ENCODE data around the gene HIVEP3. TPM values are rescaled to one million over a fixed set of nuclear protein-coding genes. Genes with fewer than 3 reads are reported as not detected.

The HIVEP3 gene
- total RNA-seq, 1 experiment from 2014 or later = 0.55 TPM

DNA sequence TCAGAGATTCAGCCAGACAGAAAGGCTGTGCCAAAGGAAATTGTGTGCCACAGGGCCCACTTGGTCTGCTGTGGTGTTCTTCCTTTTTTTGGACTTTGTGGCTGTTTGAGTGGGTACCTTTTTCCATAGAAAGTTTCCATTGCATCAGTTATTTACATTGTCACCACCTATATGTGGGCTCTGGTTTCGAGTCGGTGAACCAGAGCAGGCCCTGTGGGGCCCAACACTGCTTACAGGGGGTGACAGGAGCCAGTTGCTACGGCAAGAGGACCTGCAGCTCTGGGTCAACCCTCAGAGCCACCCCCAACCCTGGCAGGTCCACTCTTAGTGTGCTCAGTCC is 277.3 kb downstream of the HIVEP3 start:
- CTCF ChIA-PET = interaction anchor here (1.6 kb wide), 1 partner anchor 126 kb away, joined by 3 read pairs; no protein-coding TSS in a partner anchor
- H3K9me3 Mint-ChIP-seq = no peaks in the 10 kb centered on the region

GRCh38 chr1:41640756-41641474 is 277.8 kb downstream of the HIVEP3 start:
- no peak for DNase-seq (ENCODE audit: low spot score)
- CTCF ChIA-PET = interaction anchor here (1.6 kb wide), 1 partner anchor 125 kb away, joined by 3 read pairs; no protein-coding TSS in a partner anchor
- TF ChIP-seq, protein P1, sequence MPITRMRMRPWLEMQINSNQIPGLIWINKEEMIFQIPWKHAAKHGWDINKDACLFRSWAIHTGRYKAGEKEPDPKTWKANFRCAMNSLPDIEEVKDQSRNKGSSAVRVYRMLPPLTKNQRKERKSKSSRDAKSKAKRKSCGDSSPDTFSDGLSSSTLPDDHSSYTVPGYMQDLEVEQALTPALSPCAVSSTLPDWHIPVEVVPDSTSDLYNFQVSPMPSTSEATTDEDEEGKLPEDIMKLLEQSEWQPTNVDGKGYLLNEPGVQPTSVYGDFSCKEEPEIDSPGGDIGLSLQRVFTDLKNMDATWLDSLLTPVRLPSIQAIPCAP (CRISPR knock-in tag; IDR thresholded peaks at IDR 0.05) = no peak
- TF ChIP-seq, protein P2, sequence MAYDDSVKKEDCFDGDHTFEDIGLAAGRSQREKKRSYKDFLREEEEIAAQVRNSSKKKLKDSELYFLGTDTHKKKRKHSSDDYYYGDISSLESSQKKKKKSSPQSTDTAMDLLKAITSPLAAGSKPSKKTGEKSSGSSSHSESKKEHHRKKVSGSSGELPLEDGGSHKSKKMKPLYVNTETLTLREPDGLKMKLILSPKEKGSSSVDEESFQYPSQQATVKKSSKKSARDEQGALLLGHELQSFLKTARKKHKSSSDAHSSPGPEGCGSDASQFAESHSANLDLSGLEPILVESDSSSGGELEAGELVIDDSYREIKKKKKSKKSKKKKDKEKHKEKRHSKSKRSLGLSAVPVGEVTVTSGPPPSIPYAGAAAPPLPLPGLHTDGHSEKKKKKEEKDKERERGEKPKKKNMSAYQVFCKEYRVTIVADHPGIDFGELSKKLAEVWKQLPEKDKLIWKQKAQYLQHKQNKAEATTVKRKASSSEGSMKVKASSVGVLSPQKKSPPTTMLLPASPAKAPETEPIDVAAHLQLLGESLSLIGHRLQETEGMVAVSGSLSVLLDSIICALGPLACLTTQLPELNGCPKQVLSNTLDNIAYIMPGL (CRISPR knock-in tag; IDR thresholded peaks at IDR 0.05) = no peak
- no peak for TF ChIP-seq KAT7 (CRISPR knock-in tag; IDR thresholded peaks at IDR 0.05; ENCODE audit: borderline replicate concordance)
- TF ChIP-seq, protein P3, sequence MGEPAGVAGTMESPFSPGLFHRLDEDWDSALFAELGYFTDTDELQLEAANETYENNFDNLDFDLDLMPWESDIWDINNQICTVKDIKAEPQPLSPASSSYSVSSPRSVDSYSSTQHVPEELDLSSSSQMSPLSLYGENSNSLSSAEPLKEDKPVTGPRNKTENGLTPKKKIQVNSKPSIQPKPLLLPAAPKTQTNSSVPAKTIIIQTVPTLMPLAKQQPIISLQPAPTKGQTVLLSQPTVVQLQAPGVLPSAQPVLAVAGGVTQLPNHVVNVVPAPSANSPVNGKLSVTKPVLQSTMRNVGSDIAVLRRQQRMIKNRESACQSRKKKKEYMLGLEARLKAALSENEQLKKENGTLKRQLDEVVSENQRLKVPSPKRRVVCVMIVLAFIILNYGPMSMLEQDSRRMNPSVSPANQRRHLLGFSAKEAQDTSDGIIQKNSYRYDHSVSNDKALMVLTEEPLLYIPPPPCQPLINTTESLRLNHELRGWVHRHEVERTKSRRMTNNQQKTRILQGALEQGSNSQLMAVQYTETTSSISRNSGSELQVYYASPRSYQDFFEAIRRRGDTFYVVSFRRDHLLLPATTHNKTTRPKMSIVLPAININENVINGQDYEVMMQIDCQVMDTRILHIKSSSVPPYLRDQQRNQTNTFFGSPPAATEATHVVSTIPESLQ (CRISPR knock-in tag; IDR thresholded peaks at IDR 0.05) = no peak
- no peak for TF ChIP-seq SOX15 (CRISPR knock-in tag; IDR thresholded peaks at IDR 0.05)
- no peak for TF ChIP-seq OVOL2 (CRISPR knock-in tag; IDR thresholded peaks at IDR 0.05; ENCODE audit: borderline replicate concordance)
- no peak for TF ChIP-seq FOXP4 (CRISPR knock-in tag; IDR thresholded peaks at IDR 0.05)

More for the DNA sequence above, 277.3 kb downstream of the HIVEP3 start:
- H3K27ac Mint-ChIP-seq = no peak overlapping the region
- no peak for DNase-seq (ENCODE audit: low spot score)
- no peak overlapping the region for H3K4me3 Mint-ChIP-seq
- TF ChIP-seq ZNF423 (CRISPR knock-in tag; IDR thresholded peaks at IDR 0.05) = no peak
- TF ChIP-seq ZSCAN18 (CRISPR knock-in tag; IDR thresholded peaks at IDR 0.05) = no peak
- no peak for TF ChIP-seq RELA (CRISPR knock-in tag; IDR thresholded peaks at IDR 0.05; ENCODE audit: borderline replicate concordance)
- TF ChIP-seq, protein P3 (CRISPR knock-in tag; IDR thresholded peaks at IDR 0.05) = no peak
- TF ChIP-seq FOXP1 (CRISPR knock-in tag; IDR thresholded peaks at IDR 0.05; ENCODE audit: borderline replicate concordance) = no peak
- TF ChIP-seq, protein P2 (CRISPR knock-in tag; IDR thresholded peaks at IDR 0.05) = no peak
- TF ChIP-seq ETV6 (CRISPR knock-in tag; IDR thresholded peaks at IDR 0.05) = no peak
- TF ChIP-seq, protein P4, sequence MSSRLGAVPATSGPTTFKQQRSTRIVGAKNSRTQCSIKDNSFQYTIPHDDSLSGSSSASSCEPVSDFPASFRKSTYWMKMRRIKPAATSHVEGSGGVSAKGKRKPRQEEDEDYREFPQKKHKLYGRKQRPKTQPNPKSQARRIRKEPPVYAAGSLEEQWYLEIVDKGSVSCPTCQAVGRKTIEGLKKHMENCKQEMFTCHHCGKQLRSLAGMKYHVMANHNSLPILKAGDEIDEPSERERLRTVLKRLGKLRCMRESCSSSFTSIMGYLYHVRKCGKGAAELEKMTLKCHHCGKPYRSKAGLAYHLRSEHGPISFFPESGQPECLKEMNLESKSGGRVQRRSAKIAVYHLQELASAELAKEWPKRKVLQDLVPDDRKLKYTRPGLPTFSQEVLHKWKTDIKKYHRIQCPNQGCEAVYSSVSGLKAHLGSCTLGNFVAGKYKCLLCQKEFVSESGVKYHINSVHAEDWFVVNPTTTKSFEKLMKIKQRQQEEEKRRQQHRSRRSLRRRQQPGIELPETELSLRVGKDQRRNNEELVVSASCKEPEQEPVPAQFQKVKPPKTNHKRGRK (CRISPR knock-in tag; IDR thresholded peaks at IDR 0.05; ENCODE audit: borderline replicate concordance) = no peak
- TF ChIP-seq PRRX2 (CRISPR knock-in tag; IDR thresholded peaks at IDR 0.05) = no peak
- no peak for TF ChIP-seq ZBTB21 (CRISPR knock-in tag; IDR thresholded peaks at IDR 0.05; ENCODE audit: borderline replicate concordance)
- no peak for TF ChIP-seq ATF3 (CRISPR knock-in tag; conservative IDR thresholded peaks at IDR 0.05)
- TF ChIP-seq GRHL2 (CRISPR knock-in tag; IDR thresholded peaks at IDR 0.05; ENCODE audit: insufficient replicate concordance, severe bottlenecking) = no peak
- TF ChIP-seq JAZF1 (CRISPR knock-in tag; IDR thresholded peaks at IDR 0.05) = no peak
- TF ChIP-seq GTF2I (CRISPR knock-in tag; conservative IDR thresholded peaks at IDR 0.05) = no peak
- no peak for TF ChIP-seq ZNF121 (CRISPR knock-in tag; IDR thresholded peaks at IDR 0.05)
- peaks cover 5% of the 10 kb centered on the region for H3K4me1 Mint-ChIP-seq
- no peak for ATAC-seq
- no peaks in the 10 kb centered on the region for H3K27me3 Mint-ChIP-seq (ENCODE audit: low read depth)
- no peaks in the 10 kb centered on the region for H3K36me3 Mint-ChIP-seq
- POLR2A ChIA-PET = no interaction called here

More at GRCh38 chr1:41640756-41641474, 277.8 kb downstream of the HIVEP3 start:
- Mint-ChIP-seq H3K4me3 (no peak overlapping the region), H3K9me3 (no peaks in the 10 kb centered on the region), H3K27ac (no peak overlapping the region), H3K4me1 (peaks cover 5% of the 10 kb centered on the region), H3K36me3 (no peaks in the 10 kb centered on the region), H3K27me3 (ENCODE audit: low read depth) (no peaks in the 10 kb centered on the region)
- POLR2A ChIA-PET = no interaction called here
- no peak for ATAC-seq

All from WTC11 (cell line).